Measurements from ENCODE around the gene PRCP.
"Not testable (repeated sequence)": the region's sequence is repeated elsewhere in the genome, so short reads cannot be mapped to it uniquely, and the experiment has no call there.

Gene PRCP

GRCh38 chr11:82900277-82901164, at the start of gene PRCP:
TSS of gene PRCP (minus strand) at chr11:82900430. CDS start at chr11:82900402, 28 bp downstream.
- DNase-seq (ENCODE audit: extremely low read depth in 1 of 2, low read depth in 1 of 2): peak; percentile 83 to 84

- DNase-seq (ENCODE audit: extremely low read depth in 1 of 2, low read depth in 1 of 2): no peak
Measured at GRCh38 chr11:82949352-82949751, 49.1 kb upstream of the PRCP start.

- no peak for DNase-seq (ENCODE audit: extremely low read depth in 1 of 2, low read depth in 1 of 2)
Measured at GRCh38 chr11:82945682-82946081, 45.5 kb upstream of the PRCP start.

GRCh38 chr11:82945041-82945440, 44.8 kb upstream of the PRCP start:
- DNase-seq (ENCODE audit: extremely low read depth in 1 of 2, low read depth in 1 of 2): not testable (repeated sequence)

GRCh38 chr11:82944198-82944597, 44.0 kb upstream of the PRCP start:
- DNase-seq (ENCODE audit: extremely low read depth in 1 of 2, low read depth in 1 of 2): no peak

- DNase-seq (ENCODE audit: extremely low read depth in 1 of 2, low read depth in 1 of 2): not testable (repeated sequence)
Measured at GRCh38 chr11:82943430-82943829, 43.2 kb upstream of the PRCP start.

GRCh38 chr11:82942376-82942775, 42.1 kb upstream of the PRCP start:
- no peak for DNase-seq (ENCODE audit: extremely low read depth in 1 of 2, low read depth in 1 of 2)

GRCh38 chr11:82939456-82939855, 39.2 kb upstream of the PRCP start:
- DNase-seq (ENCODE audit: extremely low read depth in 1 of 2, low read depth in 1 of 2): no peak

GRCh38 chr11:82937554-82937953, 37.3 kb upstream of the PRCP start:
- no peak for DNase-seq (ENCODE audit: extremely low read depth in 1 of 2, low read depth in 1 of 2)

- no peak for DNase-seq (ENCODE audit: extremely low read depth in 1 of 2, low read depth in 1 of 2)
Measured at GRCh38 chr11:82936261-82936660, 36.0 kb upstream of the PRCP start.

GRCh38 chr11:82932564-82932963, 32.3 kb upstream of the PRCP start:
- DNase-seq (ENCODE audit: extremely low read depth in 1 of 2, low read depth in 1 of 2): no peak

- no peak for DNase-seq (ENCODE audit: extremely low read depth in 1 of 2, low read depth in 1 of 2)
Measured at GRCh38 chr11:82930734-82931133, 30.5 kb upstream of the PRCP start.

- DNase-seq (ENCODE audit: extremely low read depth in 1 of 2, low read depth in 1 of 2): no peak
Measured at GRCh38 chr11:82930229-82930628, 30.0 kb upstream of the PRCP start.

GRCh38 chr11:82929121-82929520, 28.9 kb upstream of the PRCP start:
- no peak for DNase-seq (ENCODE audit: extremely low read depth in 1 of 2, low read depth in 1 of 2)

GRCh38 chr11:82927264-82927880, 27.1 kb upstream of the PRCP start:
- peak in 1 of 2 donors; percentile 2 for DNase-seq (ENCODE audit: extremely low read depth in 1 of 2, low read depth in 1 of 2)

- DNase-seq (ENCODE audit: extremely low read depth in 1 of 2, low read depth in 1 of 2): no peak
Measured at GRCh38 chr11:82924522-82925224, 24.4 kb upstream of the PRCP start.

GRCh38 chr11:82922396-82923173, 22.4 kb upstream of the PRCP start:
- DNase-seq (ENCODE audit: extremely low read depth in 1 of 2, low read depth in 1 of 2): not testable (repeated sequence)

- not testable (repeated sequence) for DNase-seq (ENCODE audit: extremely low read depth in 1 of 2, low read depth in 1 of 2)
Measured at GRCh38 chr11:82920227-82920626, 20.0 kb upstream of the PRCP start.

- DNase-seq (ENCODE audit: extremely low read depth in 1 of 2, low read depth in 1 of 2): not testable (repeated sequence)
Measured at GRCh38 chr11:82919786-82920185, 19.6 kb upstream of the PRCP start.

GRCh38 chr11:82909015-82909640, 8.9 kb upstream of the PRCP start:
- DNase-seq (ENCODE audit: extremely low read depth in 1 of 2, low read depth in 1 of 2): no peak

Measured in activated CD8-positive, alpha-beta memory T cell treated with anti-CD3 and anti-CD28 coated beads for 1 hour (primary cell).